ENCODE measurements around the gene COL6A6.

Gene COL6A6

GRCh38 chr3:130507746-130508145 is 9.2 kb upstream of the COL6A6 start:
- peaks cover 5% of the 10 kb centered on the region for H3K9me3 Mint-ChIP-seq
- no peak overlapping the region for H3K4me3 Mint-ChIP-seq
- H3K27ac Mint-ChIP-seq (ENCODE audit: low read depth): no peak overlapping the region
- ATAC-seq (replicated peaks; ENCODE audit: extremely low read depth, poor library complexity, severe bottlenecking) (no peak), DNase-seq (ENCODE audit: low spot score in 2 of 2) (no peak)
- H3K27me3 Mint-ChIP-seq: peaks cover 75% of the 10 kb centered on the region
- no peaks in the 10 kb centered on the region for H3K36me3 Mint-ChIP-seq (ENCODE audit: insufficient read depth)
- no peaks in the 10 kb centered on the region for H3K4me1 Mint-ChIP-seq

GRCh38 chr3:130509008-130509407 is 8.0 kb upstream of the COL6A6 start:
- Mint-ChIP-seq H3K36me3 (ENCODE audit: insufficient read depth) (no peaks in the 10 kb centered on the region), H3K9me3 (peaks cover 5% of the 10 kb centered on the region), H3K4me1 (no peaks in the 10 kb centered on the region), H3K4me3 (no peak overlapping the region), H3K27ac (ENCODE audit: low read depth) (no peak overlapping the region), H3K27me3 (peaks cover 68% of the 10 kb centered on the region)
- ATAC-seq (replicated peaks; ENCODE audit: extremely low read depth, poor library complexity, severe bottlenecking) (no peak), DNase-seq (ENCODE audit: low spot score in 2 of 2) (no peak)

GRCh38 chr3:130514681-130515080 is 2.3 kb upstream of the COL6A6 start:
- no peak overlapping the region for H3K27ac Mint-ChIP-seq (ENCODE audit: low read depth)
- peaks cover 5% of the 10 kb centered on the region for H3K9me3 Mint-ChIP-seq
- DNase-seq (ENCODE audit: low spot score in 2 of 2) (no peak), ATAC-seq (replicated peaks; ENCODE audit: extremely low read depth, poor library complexity, severe bottlenecking) (no peak)
- peaks cover 70% of the 10 kb centered on the region for H3K27me3 Mint-ChIP-seq
- no peak overlapping the region for H3K4me3 Mint-ChIP-seq
- no peaks in the 10 kb centered on the region for H3K4me1 Mint-ChIP-seq
- H3K36me3 Mint-ChIP-seq (ENCODE audit: insufficient read depth): peaks cover 1% of the 10 kb centered on the region

- H3K36me3 Mint-ChIP-seq (ENCODE audit: insufficient read depth): peaks cover 1% of the 10 kb centered on the region
- DNase-seq (ENCODE audit: low spot score in 2 of 2) (no peak), ATAC-seq (replicated peaks; ENCODE audit: extremely low read depth, poor library complexity, severe bottlenecking) (no peak)
- H3K27ac Mint-ChIP-seq (ENCODE audit: low read depth): no peak overlapping the region
- H3K4me3 Mint-ChIP-seq: no peak overlapping the region
- peaks cover 5% of the 10 kb centered on the region for H3K9me3 Mint-ChIP-seq
- H3K4me1 Mint-ChIP-seq: no peaks in the 10 kb centered on the region
- H3K27me3 Mint-ChIP-seq: peaks cover 64% of the 10 kb centered on the region
These were observed 1.2 kb upstream of the COL6A6 start for GRCh38 chr3:130515755-130516154.

- peaks cover 1% of the 10 kb centered on the region for H3K36me3 Mint-ChIP-seq (ENCODE audit: insufficient read depth)
- H3K27me3 Mint-ChIP-seq: peaks cover 51% of the 10 kb centered on the region
- H3K4me1 Mint-ChIP-seq: no peaks in the 10 kb centered on the region
- H3K4me3 Mint-ChIP-seq: no peak overlapping the region
- no peaks in the 10 kb centered on the region for H3K9me3 Mint-ChIP-seq
- ATAC-seq (replicated peaks; ENCODE audit: extremely low read depth, poor library complexity, severe bottlenecking) (no peak), DNase-seq (ENCODE audit: low spot score in 2 of 2) (no peak)
- no peak overlapping the region for H3K27ac Mint-ChIP-seq (ENCODE audit: low read depth)
These were observed 625 bp downstream of the COL6A6 start for GRCh38 chr3:130517602-130518001.

GRCh38 chr3:130519754-130520153 is 2.8 kb downstream of the COL6A6 start:
- DNase-seq (ENCODE audit: low spot score in 2 of 2) (no peak), ATAC-seq (replicated peaks; ENCODE audit: extremely low read depth, poor library complexity, severe bottlenecking) (no peak)
- Mint-ChIP-seq H3K4me3 (no peak overlapping the region), H3K4me1 (no peaks in the 10 kb centered on the region), H3K27ac (ENCODE audit: low read depth) (no peak overlapping the region), H3K27me3 (peaks cover 55% of the 10 kb centered on the region), H3K36me3 (ENCODE audit: insufficient read depth) (peaks cover 1% of the 10 kb centered on the region), H3K9me3 (no peaks in the 10 kb centered on the region)

- peaks cover 46% of the 10 kb centered on the region for H3K27me3 Mint-ChIP-seq
- peaks cover 1% of the 10 kb centered on the region for H3K36me3 Mint-ChIP-seq (ENCODE audit: insufficient read depth)
- ATAC-seq (replicated peaks; ENCODE audit: extremely low read depth, poor library complexity, severe bottlenecking) (no peak), DNase-seq (ENCODE audit: low spot score in 2 of 2) (no peak)
- H3K27ac Mint-ChIP-seq (ENCODE audit: low read depth): no peak overlapping the region
- H3K4me3 Mint-ChIP-seq: no peak overlapping the region
- H3K9me3 Mint-ChIP-seq: no peaks in the 10 kb centered on the region
- no peaks in the 10 kb centered on the region for H3K4me1 Mint-ChIP-seq
These were observed 5.4 kb downstream of the COL6A6 start for GRCh38 chr3:130522399-130522798.

GRCh38 chr3:130527426-130527825 is 10.4 kb downstream of the COL6A6 start:
- ATAC-seq (replicated peaks; ENCODE audit: extremely low read depth, poor library complexity, severe bottlenecking) (no peak), DNase-seq (ENCODE audit: low spot score in 2 of 2) (no peak)
- no peak overlapping the region for H3K27ac Mint-ChIP-seq (ENCODE audit: low read depth)
- peaks cover 9% of the 10 kb centered on the region for H3K4me1 Mint-ChIP-seq
- H3K36me3 Mint-ChIP-seq (ENCODE audit: insufficient read depth): no peaks in the 10 kb centered on the region
- H3K4me3 Mint-ChIP-seq: no peak overlapping the region
- peaks cover 33% of the 10 kb centered on the region for H3K27me3 Mint-ChIP-seq
- H3K9me3 Mint-ChIP-seq: no peaks in the 10 kb centered on the region

- Mint-ChIP-seq H3K4me3 (no peak overlapping the region), H3K36me3 (ENCODE audit: insufficient read depth) (no peaks in the 10 kb centered on the region), H3K27me3 (peaks cover 26% of the 10 kb centered on the region), H3K27ac (ENCODE audit: low read depth) (no peak overlapping the region), H3K4me1 (peaks cover 9% of the 10 kb centered on the region), H3K9me3 (no peaks in the 10 kb centered on the region)
- no peak for DNase-seq (ENCODE audit: low spot score in 2 of 2)
- ATAC-seq (replicated peaks; ENCODE audit: extremely low read depth, poor library complexity, severe bottlenecking): no peak
These were observed 11.1 kb downstream of the COL6A6 start for GRCh38 chr3:130528120-130528519.

GRCh38 chr3:130529486-130530215 is 12.7 kb downstream of the COL6A6 start:
- peak overlapping the region; percentile 1 for H3K27ac Mint-ChIP-seq (ENCODE audit: low read depth)
- peaks cover 17% of the 10 kb centered on the region for H3K27me3 Mint-ChIP-seq
- ATAC-seq (replicated peaks; ENCODE audit: extremely low read depth, poor library complexity, severe bottlenecking) (no peak), DNase-seq (ENCODE audit: low spot score in 2 of 2) (no peak)
- H3K4me1 Mint-ChIP-seq: peaks cover 9% of the 10 kb centered on the region
- no peaks in the 10 kb centered on the region for H3K36me3 Mint-ChIP-seq (ENCODE audit: insufficient read depth)
- H3K9me3 Mint-ChIP-seq: no peaks in the 10 kb centered on the region
- no peak overlapping the region for H3K4me3 Mint-ChIP-seq

GRCh38 chr3:130533247-130533646 is 16.3 kb downstream of the COL6A6 start:
- peaks cover 26% of the 10 kb centered on the region for H3K27me3 Mint-ChIP-seq
- peaks cover 9% of the 10 kb centered on the region for H3K4me1 Mint-ChIP-seq
- no peak overlapping the region for H3K27ac Mint-ChIP-seq (ENCODE audit: low read depth)
- ATAC-seq (replicated peaks; ENCODE audit: extremely low read depth, poor library complexity, severe bottlenecking) (no peak), DNase-seq (ENCODE audit: low spot score in 2 of 2) (no peak)
- H3K9me3 Mint-ChIP-seq: no peaks in the 10 kb centered on the region
- no peaks in the 10 kb centered on the region for H3K36me3 Mint-ChIP-seq (ENCODE audit: insufficient read depth)
- H3K4me3 Mint-ChIP-seq: no peak overlapping the region

GRCh38 chr3:130537673-130538304 is 20.8 kb downstream of the COL6A6 start:
- Mint-ChIP-seq H3K4me3 (no peak overlapping the region), H3K4me1 (no peaks in the 10 kb centered on the region), H3K36me3 (ENCODE audit: insufficient read depth) (no peaks in the 10 kb centered on the region), H3K27me3 (peaks cover 26% of the 10 kb centered on the region), H3K27ac (ENCODE audit: low read depth) (no peak overlapping the region), H3K9me3 (no peaks in the 10 kb centered on the region)
- ATAC-seq (replicated peaks; ENCODE audit: extremely low read depth, poor library complexity, severe bottlenecking) (no peak), DNase-seq (ENCODE audit: low spot score in 2 of 2) (no peak)

- Mint-ChIP-seq H3K27ac (ENCODE audit: low read depth) (no peak overlapping the region), H3K4me1 (no peaks in the 10 kb centered on the region), H3K36me3 (ENCODE audit: insufficient read depth) (no peaks in the 10 kb centered on the region), H3K4me3 (no peak overlapping the region), H3K27me3 (peaks cover 26% of the 10 kb centered on the region), H3K9me3 (no peaks in the 10 kb centered on the region)
- no peak for DNase-seq (ENCODE audit: low spot score in 2 of 2)
- no peak for ATAC-seq (replicated peaks; ENCODE audit: extremely low read depth, poor library complexity, severe bottlenecking)
These were observed 22.0 kb downstream of the COL6A6 start for GRCh38 chr3:130539005-130539404.
